HG03103 (cell line): Measurements from ENCODE around the gene TUT7.
A peak's percentile ranks its signal among the peaks of the same experiment; 100 is the strongest.
"Not testable (repeated sequence)": the region's sequence is repeated elsewhere in the genome, so short reads cannot be mapped to it uniquely, and the experiment has no call there.

ENCODE experiments used
- ATAC-seq: cut with Tn5 transposase; IDR thresholded peaks from one replicate; pipeline ENCODE4 v1.9.1; 2021; ENCODE audit warnings: low read depth; ENCODE audit not compliant: unreplicated experiment

The TUT7 gene

DNA sequence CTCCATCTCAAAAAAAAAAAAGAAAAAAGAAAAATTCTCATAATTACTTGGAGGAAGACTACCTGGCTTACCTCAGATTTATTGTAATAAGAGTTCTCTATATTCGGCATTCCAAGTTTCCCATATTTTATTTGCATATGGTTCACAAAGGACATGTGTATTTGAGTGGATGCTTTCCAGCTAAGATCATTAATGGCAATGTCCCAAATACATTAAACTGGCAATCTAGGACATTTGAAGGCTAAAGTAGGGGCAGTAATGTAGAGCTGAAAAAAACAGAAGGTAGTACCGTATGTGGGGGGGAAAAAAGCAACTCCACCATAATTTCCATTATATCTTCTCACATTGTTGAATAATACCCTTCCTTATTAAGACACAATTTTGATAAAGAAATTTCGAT, 4.9 kb downstream of the TUT7 start:
- no peak for ATAC-seq

DNA sequence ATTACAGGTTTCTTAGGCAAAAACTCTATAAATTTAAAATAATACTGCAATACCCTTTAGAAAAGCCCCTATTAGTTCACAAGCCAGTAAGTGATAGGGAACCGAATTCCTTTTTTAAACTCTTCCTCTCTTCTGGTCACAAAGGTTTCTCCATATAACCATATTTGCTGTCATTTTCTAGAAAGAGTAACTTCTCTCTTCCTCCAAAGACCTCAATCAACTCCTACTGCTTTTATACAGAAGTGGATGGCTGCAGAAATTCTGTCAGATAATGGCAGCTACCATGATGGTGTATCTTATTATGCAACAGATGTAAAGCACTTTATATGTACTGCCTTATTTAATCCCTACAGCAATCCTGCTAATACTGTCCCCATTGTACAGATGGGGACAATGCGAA, 6.2 kb downstream of the TUT7 start:
- ATAC-seq, result no peak

DNA sequence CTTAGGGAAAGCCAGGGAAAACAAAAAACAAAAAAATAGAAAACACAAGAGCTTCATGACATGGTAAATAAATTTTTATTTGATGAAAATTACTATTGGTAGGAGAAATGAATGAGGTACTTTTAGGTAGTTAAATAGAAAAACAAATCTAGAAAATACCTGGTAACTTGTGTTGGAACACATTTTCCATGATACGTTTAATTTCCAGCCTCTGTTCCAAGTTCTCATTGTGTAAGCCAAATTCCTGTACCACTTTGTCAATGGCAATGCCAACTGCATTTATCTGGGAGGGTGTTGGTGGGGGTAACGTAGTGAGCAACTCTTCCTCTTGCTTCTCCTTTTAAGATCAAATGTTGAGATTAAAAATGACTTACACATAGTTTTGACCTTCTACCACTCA, 9.4 kb downstream of the TUT7 start:
- no peak for ATAC-seq

DNA sequence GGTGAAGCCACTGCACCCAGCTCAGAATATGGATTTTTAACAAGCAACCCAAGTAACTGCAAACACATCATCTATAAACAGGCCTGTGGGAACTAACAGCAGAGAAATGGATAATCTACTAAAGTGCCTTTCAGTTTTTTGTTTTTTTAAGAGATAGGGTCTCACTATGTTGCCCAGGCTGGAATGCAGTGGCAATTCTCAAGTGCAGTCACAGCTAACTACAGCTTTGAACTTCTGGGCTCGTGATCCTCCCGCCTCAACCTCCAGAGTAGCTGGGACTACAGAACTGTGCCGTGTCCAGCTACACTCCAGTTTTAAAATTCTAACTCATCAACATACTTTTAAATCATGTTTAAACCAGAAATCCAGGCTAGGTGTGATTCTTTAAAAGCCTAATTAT, 11.9 kb downstream of the TUT7 start:
- ATAC-seq, result no peak

DNA sequence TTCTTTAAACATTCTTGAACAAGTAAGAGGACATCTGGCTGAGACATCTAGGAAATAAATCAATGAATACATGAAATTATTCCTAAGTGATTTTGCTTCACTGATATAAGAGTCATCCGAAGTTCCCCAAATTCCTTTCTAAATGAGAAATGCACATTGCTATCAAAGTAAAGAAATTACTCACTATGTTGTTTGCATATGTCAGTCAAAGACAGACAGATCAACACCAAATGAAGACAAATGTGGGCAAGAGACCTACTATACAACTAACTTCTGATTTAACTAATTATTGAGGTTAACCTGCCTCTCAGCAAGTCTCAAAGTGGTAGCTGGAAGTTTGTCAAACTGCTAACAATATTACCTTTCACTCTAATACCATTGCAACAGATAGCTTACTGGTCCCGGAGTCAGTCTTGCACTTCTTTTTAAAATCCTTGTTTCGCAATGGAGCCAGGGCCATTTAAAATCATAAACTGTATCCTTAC, 13.2 kb downstream of the TUT7 start:
- ATAC-seq, result no peak

DNA sequence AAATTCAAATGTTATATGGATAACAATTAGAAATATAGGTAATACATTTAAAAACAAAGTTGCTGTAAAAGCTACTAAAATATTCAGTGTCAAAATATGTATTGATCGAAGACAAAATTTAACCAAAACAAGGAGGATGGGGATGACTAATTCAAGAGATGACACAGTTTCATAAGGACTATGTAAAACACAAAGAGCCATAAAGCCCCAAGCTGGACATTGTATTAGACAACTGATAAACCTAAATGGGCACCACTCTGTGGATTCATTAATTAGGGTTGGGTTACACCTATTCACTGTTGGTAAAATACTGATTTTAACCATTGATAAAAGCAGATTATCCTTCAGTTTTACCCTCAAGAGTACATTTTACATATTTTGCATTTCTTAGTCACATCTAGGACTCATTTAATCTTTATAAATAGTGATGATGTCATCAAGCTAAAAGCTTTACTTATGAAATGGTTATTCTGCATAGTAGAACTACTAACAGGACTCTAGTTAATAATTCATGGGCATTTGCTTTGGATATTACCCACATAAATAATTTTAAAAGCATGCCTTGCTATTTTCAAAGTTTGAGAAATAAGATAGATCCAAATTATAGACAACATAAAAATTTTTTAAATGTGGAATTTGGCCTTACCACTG, 13.7 kb downstream of the TUT7 start:
- ATAC-seq, result no peak

DNA sequence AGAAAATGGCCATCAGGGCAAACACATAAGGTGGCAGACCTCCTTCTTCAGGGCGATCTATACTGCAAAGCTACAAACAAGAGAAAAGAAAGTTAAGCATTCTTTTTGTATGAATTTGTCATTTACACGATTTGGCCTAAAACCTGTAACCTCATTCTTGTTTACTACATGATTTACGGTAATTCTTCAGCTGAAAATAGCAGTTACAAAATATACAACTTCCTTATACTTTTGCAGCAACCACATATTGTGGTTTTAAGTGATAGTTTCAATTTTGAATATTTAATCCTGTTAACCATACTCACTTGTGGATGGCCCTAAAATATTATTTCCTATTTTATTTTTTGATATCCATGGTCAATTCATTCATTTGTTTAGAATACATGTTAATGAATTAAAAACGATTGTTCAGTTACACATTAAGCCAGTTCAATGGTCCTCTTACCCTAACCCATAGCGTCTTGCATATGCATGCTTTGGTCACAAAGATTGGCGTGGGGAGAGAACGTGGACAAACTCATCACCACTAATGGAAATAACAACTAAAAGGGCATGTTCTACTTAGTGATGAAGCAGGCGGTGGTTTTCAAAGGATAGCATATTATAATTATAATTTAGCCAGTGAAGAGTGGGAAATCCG, 16.6 kb downstream of the TUT7 start:
- no peak for ATAC-seq

DNA sequence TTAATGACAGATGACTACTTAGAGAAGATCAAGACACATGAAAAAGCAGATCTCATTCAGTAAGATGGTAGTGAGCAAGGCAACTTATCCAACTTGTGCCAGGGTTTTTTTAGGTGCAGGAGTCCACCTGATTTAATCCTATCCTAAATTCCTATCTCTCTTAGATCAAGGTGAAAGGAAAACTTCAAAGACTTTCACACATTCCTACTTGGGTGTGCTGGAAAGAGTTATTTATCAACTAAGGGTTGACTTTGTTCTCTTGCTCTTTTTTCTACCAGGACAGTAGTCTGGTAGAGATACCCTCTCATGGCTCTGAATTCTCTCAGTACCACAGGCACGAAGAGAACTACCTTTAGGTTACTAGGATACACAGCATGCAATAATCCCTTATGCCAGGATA, 18.2 kb downstream of the TUT7 start:
- no peak for ATAC-seq

DNA sequence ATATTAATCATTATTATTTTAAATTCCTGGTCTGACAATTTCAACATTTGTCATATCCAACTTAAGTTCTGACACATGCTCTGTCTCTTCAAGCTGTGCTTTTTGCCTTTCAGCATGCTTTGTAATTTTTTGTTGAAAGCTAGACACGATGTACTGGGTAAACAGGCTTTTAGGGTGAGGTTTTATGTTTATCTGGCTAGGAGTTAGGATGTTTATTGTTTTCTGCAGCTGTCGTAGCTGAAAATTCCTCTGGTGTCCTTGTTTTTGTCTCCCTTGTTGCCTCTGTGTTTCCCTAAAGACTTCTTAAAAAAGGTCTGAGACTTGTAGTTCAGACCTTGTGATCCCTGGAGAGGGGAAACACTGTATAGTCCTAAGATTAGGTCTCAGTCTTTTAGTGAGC, 20.6 kb downstream of the TUT7 start:
- ATAC-seq, result no peak

DNA sequence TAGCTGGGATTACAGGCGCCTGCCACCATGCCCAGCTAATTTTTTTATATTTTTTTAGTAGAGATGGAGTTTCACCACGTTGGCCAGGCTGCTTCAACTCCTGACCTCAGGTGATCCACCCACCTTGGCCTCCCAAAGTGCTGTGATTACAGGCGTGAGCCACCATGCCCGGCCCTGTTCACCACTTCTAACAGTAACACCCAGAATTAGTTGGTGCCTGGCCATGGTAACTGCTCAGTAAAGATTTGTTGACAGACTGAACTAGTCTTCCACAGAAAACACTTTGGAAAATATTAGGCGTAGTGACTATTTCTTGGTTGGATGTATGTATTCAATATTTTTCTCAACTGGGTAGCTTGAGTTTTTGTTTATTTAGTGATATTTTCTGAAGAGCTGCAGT, 24.0 kb downstream of the TUT7 start:
- no peak for ATAC-seq

DNA sequence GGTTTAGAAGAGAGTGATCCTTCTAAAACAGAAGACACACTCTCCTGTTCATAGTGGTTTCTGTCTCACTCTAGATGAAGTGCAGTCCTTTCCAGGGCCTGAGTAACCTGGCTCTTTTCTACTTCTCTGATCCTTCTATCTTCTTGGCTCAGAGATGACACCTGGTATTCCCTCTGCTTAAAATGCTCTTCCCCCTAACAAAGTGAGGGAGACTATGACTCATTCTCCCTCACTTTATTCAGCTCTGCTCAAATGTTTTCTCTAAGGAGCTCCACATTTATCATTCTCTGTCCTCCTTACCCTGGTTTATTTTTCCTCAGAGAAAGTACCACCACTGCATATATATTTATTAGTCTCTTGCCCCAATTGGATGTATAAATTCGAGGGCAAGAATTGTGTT, 24.6 kb downstream of the TUT7 start:
- ATAC-seq, result no peak

DNA sequence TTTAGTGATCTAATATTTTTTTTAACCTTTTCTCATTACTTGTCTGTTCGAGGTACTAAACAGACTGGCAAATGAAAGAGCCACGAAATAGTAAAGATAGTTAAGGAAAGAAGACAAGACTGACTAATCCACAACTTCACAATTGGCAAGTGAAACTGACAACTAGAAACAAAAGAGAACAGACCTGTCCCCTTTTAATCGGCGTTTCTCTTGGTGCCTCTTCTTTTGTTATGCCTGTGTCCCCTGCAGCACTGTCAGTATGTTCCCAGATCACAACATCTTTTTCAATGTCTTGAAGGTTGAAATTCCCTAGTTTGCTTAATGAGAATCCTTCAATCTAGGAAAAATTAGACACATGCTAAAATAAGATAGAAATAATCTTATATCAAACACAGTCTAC, 26.1 kb downstream of the TUT7 start:
- ATAC-seq, result no peak

DNA sequence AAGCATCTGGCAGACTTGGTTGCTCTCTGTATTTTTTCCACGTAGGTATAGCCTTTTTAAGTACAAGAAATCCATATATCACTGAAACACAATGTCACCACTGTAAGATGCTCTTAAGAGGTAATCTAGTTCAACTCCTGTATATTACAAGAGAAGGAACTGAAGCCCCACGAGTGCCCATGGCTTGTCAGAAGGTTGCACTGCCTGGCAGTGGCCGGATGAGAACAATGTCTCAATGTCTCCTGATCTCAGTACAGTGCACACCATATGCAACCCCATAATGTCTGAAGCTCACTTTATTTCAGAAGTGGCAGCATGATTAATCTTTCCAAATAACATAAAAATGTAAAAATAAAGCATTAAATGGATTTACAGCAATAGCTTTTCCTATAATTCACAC, 27.7 kb downstream of the TUT7 start:
- ATAC-seq, result no peak

DNA sequence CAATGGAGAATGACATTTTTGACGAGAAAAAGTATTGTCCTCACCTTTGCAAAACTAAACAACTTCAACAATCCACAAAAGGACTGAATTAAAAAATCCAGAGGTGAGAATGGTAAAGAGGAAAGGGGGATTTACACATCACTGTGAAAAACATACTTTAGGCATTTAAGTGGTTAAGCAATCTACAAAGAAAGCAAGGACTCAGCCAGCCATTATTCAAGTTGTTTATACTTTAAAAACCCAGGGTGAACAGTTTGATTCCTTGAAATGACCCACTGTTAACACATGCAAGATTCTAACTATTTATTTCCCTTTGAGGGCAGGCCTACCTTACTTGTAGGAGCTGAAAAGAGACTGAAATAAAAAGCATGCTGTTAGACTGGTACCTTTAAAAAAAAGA, 29.3 kb downstream of the TUT7 start:
- ATAC-seq, result no peak

DNA sequence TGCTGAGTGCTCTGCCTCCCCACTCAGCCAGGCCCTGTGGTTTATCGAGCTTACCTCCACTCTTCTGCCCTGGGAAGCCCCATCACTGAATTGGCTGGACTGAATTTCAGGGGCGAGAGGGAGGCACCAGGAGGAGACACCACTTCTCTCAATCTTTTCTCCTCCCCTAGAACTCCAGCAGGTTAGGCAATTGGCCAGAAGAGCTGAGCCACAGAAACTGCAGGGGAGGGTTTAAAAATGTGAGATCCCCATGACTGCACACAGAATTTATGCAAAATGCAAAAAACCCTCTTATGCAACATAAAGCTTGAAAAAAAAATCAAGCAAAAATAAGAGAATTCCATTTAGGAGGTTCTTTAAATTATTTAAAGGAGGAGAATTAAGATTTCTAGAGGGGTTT, 29.9 kb downstream of the TUT7 start:
- ATAC-seq, result peak; percentile 65

DNA sequence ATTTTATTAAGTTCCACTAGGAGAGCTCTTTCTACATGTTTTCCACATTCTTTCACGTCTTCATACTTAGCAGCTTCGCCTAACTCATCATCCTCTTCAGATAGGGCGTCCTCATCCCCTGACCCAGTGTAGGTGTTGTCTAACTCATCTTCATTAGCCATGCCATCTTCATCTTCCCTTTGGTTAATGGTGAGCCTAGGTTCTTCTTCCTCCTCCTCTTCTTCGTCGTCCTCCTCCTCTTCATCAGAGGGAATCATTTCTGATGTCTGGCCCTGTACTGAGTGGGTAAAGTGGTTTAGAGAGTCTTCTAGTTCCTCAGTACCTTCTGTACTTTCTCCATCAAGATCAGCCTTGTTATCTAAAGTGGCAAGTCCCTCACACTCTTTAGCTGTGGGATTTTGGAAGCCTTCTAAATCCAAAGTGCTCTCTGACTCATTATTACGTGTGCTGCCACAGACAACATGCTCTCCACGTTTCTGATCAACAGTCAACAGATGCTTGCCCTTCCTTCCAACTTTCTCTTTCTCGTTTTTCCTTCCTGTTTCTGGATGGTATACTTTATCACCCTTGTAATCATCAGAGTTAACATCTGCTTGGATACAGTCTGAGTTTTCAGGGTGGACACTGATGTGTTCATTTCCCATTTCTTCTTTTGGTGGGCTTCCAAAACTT, 31.1 kb downstream of the TUT7 start:
- ATAC-seq, result no peak

DNA sequence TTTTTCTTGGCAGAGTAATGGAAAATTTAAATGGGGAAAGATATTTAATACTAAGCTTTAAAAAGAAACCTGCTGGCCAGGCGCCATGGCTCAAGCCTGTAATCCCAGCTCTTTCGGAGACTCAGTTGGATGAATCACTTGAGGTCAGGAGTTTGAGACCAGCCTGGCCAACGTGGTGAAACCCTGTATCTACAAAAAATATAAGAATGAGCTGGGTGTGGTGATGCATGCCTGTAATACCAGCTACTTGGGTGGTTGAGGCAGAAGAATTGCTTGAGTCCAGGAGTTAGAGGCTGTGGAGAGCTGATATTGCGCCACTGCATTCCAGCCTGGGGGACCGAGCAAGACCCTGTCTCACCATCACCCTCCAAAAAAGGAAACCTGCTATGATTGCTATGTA, 32.8 kb downstream of the TUT7 start:
- ATAC-seq, result no peak

DNA sequence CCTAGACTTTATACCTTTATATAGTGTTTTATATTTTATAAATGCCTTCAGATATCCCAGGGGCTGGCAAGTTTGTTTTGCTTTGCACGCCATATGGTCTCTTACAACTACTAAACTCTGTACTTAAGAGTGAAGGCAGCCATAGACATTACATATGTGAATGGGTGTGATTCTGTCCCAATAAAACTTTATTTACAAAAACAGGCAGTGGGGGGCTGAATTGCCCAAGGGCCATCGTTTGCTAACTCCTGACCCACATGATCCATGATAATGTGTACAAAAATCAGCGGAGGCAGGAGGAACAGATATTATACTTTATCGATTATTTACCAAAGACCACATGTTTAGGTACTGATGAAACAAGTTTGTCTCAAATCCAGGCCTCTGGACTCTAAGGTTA, 36.0 kb downstream of the TUT7 start:
- no peak for ATAC-seq

DNA sequence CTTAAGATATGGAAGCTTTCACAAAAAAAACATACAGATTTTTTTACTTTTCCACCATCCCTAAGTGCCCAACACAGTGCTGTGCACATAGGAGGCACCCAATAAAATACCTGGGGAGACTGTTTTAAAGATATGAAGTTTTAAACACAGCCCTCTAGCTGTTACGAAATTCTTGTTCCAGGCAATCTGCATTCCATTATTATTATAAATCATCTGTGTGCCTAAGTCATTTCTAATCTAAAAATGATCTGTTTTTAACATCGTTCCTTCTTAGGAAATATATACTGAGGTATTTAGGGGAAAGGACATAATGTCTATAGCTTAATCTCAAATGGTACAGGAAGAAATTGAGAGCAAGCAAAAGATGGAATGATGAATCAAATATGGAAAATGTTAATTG, 39.1 kb downstream of the TUT7 start:
- ATAC-seq, result no peak

DNA sequence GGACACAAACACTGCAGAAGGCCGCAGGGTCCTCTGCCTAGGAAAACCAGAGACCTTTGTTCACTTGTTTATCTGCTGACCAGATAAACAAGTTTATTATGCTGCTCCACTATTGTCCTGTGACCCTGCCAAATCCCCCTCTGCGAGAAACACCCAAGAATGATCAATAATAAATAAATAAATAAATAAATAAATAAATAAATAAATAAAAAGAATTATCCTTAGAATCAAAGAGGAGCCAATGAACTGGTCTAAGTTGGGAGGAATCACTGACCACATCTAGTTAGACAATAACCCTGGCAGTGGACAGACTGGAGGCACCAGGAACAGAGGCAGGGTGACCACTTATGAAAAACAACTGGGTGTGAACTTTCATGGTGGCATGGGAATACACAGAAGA, 41.3 kb downstream of the TUT7 start:
- ATAC-seq, result not testable (repeated sequence)

DNA sequence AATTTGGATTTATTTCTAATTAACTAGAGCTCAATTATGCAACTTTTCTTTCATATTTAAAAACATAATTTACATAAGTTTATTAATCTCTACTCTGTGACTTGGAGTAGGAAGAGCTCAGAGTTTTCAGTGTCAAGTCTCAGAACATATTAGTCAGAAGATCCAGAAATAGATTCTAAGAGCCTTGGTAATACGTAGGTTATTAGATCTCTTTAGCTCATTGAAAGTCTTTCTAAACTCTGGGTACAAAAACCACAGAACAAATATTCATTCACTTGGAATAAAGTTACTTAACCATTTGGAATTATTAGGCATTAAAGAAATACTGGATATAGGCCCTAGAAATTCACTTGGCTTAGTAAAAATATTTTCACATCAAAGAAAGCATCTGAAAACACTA, 45.5 kb downstream of the TUT7 start:
- no peak for ATAC-seq

DNA sequence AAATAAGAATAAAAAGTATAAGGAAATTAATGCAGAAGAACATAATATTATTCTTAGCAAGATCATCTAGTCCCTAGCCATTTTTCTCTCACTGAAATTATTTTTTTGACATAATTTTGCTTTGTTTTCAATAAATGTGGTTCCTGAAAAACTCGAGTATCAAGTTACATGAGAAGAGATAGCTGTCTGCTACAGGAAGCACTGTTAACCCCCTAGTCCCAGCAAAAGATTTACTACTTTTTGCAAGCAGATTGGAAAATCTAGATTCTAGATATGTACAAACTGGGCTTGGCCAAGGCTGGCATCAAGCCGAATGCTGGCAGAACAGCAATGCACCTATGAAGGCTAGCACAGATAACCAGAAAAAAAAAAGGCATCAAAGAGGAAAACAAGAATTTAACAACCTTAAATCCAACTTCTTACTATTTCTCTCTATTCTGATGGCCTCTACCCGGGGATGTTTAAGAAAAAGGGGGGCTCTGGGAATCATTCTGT, 49.9 kb downstream of the TUT7 start:
- ATAC-seq, result no peak
